Erythroblast (primary cell): ENCODE measurements around the gene SLC11A1.

Experiments used
- GATA1 ChIP-seq: IDR thresholded peaks from 2 replicates; pipeline ENCODE4 v1.6.1; 2011; ENCODE audit warnings: low read depth, mild to moderate bottlenecking, control low read depth, low read length, moderate library complexity
- POLR2A ChIP-seq: IDR thresholded peaks from 2 replicates; pipeline ENCODE4 v1.6.1; 2011; ENCODE audit warnings: mild to moderate bottlenecking, low read length

DNA sequence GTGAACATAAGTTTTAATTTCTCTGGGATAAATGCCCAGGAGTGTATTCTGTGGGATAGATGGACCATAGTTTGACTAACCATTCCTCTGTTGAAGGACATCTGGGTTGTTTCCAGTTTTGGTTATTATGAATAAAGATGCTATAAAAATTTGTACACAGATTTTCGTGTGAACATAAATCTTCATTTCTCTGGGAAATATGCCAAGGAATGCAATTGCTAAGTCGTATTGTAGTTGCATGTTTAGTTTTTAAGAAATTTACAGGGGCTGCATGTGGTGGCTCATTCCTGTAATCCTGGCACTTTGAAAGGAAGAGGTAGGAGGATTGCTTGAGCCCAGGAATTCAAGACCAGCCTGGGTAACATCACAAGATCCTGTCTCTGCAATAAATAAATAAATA, 6.9 kb upstream of the SLC11A1 start:
- TF ChIP-seq POLR2A (no peak), GATA1 (no peak)
